Measurements from ENCODE around the gene KLHL10.
A peak's percentile ranks its signal among the peaks of the same experiment; 100 is the strongest.

The KLHL10 gene

DNA sequence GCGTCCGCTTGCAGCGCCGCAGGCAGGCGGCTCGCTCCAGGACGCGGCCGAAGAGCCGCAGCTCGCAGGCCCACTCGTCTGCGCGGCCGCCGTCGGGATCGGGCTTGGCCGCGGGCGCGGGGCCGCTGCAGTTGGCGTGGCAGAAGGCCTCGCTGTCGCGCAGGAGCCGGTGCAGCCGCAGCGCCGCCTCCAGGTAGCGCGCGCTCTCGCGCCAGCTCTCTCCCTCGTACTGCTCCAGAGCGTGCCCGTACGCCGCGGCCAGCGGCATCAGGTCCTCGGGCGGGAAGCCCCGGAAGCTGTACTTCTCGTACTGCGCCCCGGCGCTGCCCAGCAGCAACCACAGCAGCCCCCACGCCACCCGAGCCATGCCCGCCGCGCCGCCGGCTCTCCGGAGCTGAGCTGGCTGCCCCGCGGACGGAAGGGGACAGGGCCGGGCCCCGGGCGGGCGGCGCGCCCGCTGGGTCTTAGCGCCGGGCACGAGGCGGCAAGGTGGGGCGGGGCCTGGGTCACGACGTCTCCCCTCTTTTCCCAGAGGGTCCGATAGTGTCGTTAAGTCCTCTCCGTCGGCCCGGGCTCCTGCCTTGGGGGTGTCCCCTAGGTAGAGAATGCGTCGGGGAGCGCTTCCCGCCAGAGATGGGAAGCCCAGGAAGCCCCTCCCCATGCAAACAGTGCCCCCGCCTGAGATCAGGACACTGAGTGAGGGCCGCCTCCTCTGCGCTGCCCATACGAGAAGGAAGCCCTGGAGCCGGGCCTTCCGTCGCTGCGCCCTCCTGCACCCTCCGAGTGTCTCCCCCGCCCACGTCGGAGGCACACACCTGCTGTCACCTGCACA, 25.9 kb upstream of the KLHL10 start, which contains the start of gene P3H4:
Gene P3H4 (minus strand): TSS at position 401 of the 832 bp plus-strand sequence. CDS start 34 bp downstream, at position 367.
- Histone ChIP-seq H3K27me3 (ENCODE audit: control insufficient read depth, low read length) (peaks cover 11% of the 10 kb centered on the region), H3K9me2 (replicated peaks; ENCODE audit: control insufficient read depth, low read length) (no peaks in the 10 kb centered on the region), H3K4me1 (ENCODE audit: control insufficient read depth, low read length) (peaks cover 16% of the 10 kb centered on the region), H3K27ac (ENCODE audit: low read depth, low read length) (no peak within 1 kb of the TSS), H3K4me2 (ENCODE audit: low read length) (peak within 1 kb of the TSS; percentile 86), H3F3A (ENCODE audit: control insufficient read depth, insufficient read depth) (no peaks in the 10 kb centered on the region), H3K9me3 (ENCODE audit: control insufficient read depth, insufficient read depth, low read length) (no peaks in the 10 kb centered on the region), H3K79me2 (ENCODE audit: control insufficient read depth, low read length) (no peaks in the 10 kb centered on the region), H3K36me3 (ENCODE audit: control insufficient read depth, low read length) (no peaks in the 10 kb centered on the region), H3K4me3 (ENCODE audit: low read length) (peak within 1 kb of the TSS; percentile 84), H4K20me1 (ENCODE audit: control insufficient read depth, insufficient read depth, low read depth, low read length) (no peaks in the 10 kb centered on the region)
- no peak for TF ChIP-seq EZH2phosphoT487 (IDR thresholded peaks at IDR 0.05; ENCODE audit: borderline replicate concordance, low read length)
- TF ChIP-seq, protein P1, sequence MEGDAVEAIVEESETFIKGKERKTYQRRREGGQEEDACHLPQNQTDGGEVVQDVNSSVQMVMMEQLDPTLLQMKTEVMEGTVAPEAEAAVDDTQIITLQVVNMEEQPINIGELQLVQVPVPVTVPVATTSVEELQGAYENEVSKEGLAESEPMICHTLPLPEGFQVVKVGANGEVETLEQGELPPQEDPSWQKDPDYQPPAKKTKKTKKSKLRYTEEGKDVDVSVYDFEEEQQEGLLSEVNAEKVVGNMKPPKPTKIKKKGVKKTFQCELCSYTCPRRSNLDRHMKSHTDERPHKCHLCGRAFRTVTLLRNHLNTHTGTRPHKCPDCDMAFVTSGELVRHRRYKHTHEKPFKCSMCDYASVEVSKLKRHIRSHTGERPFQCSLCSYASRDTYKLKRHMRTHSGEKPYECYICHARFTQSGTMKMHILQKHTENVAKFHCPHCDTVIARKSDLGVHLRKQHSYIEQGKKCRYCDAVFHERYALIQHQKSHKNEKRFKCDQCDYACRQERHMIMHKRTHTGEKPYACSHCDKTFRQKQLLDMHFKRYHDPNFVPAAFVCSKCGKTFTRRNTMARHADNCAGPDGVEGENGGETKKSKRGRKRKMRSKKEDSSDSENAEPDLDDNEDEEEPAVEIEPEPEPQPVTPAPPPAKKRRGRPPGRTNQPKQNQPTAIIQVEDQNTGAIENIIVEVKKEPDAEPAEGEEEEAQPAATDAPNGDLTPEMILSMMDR (IDR thresholded peaks at IDR 0.05; ENCODE audit: low read depth, low read length, poor library complexity, severe bottlenecking), result peak; percentile 68

GRCh38 chr17:41812381-41813151, 25.1 kb upstream of the KLHL10 start, which contains the start of gene FKBP10:
TSS of gene FKBP10 (plus strand) at chr17:41813004. CDS start at chr17:41813035, 31 bp downstream.
- Histone ChIP-seq H3K4me3 (ENCODE audit: low read length) (peak within 1 kb of the TSS; percentile 84), H3K27me3 (ENCODE audit: control insufficient read depth, low read length) (peaks cover 11% of the 10 kb centered on the region), H3K27ac (ENCODE audit: low read depth, low read length) (no peak within 1 kb of the TSS), H3K4me2 (ENCODE audit: low read length) (peak within 1 kb of the TSS; percentile 86), H3K9me3 (ENCODE audit: control insufficient read depth, insufficient read depth, low read length) (no peaks in the 10 kb centered on the region), H3F3A (ENCODE audit: control insufficient read depth, insufficient read depth) (no peaks in the 10 kb centered on the region), H3K4me1 (ENCODE audit: control insufficient read depth, low read length) (peaks cover 16% of the 10 kb centered on the region), H3K79me2 (ENCODE audit: control insufficient read depth, low read length) (no peaks in the 10 kb centered on the region), H4K20me1 (ENCODE audit: control insufficient read depth, insufficient read depth, low read depth, low read length) (no peaks in the 10 kb centered on the region), H3K9me2 (replicated peaks; ENCODE audit: control insufficient read depth, low read length) (no peaks in the 10 kb centered on the region), H3K36me3 (ENCODE audit: control insufficient read depth, low read length) (no peaks in the 10 kb centered on the region)
- TF ChIP-seq EZH2phosphoT487 (IDR thresholded peaks at IDR 0.05; ENCODE audit: borderline replicate concordance, low read length), result no peak; the same call in 1 of the 2 replicates
- TF ChIP-seq, protein P1 (IDR thresholded peaks at IDR 0.05; ENCODE audit: low read depth, low read length, poor library complexity, severe bottlenecking), result no peak

- Histone ChIP-seq H3F3A (ENCODE audit: control insufficient read depth, insufficient read depth) (no peaks in the 10 kb centered on the region), H4K20me1 (ENCODE audit: control insufficient read depth, insufficient read depth, low read depth, low read length) (no peaks in the 10 kb centered on the region), H3K27ac (ENCODE audit: low read depth, low read length) (no peak overlapping the region), H3K36me3 (ENCODE audit: control insufficient read depth, low read length) (no peaks in the 10 kb centered on the region), H3K4me3 (ENCODE audit: low read length) (no peak overlapping the region), H3K9me2 (replicated peaks; ENCODE audit: control insufficient read depth, low read length) (no peaks in the 10 kb centered on the region), H3K4me2 (ENCODE audit: low read length) (peak overlapping the region; percentile 86; the same call in 1 of the 2 replicates), H3K9me3 (ENCODE audit: control insufficient read depth, insufficient read depth, low read length) (no peaks in the 10 kb centered on the region), H3K4me1 (ENCODE audit: control insufficient read depth, low read length) (peaks cover 18% of the 10 kb centered on the region), H3K79me2 (ENCODE audit: control insufficient read depth, low read length) (no peaks in the 10 kb centered on the region), H3K27me3 (ENCODE audit: control insufficient read depth, low read length) (peaks cover 11% of the 10 kb centered on the region)
- TF ChIP-seq, protein P1 (IDR thresholded peaks at IDR 0.05; ENCODE audit: low read depth, low read length, poor library complexity, severe bottlenecking), result no peak
- TF ChIP-seq EZH2phosphoT487 (IDR thresholded peaks at IDR 0.05; ENCODE audit: borderline replicate concordance, low read length), result no peak
These were observed 24.4 kb upstream of the KLHL10 start for GRCh38 chr17:41813152-41813680.

Measured in DOHH2 (cell line).